ENCODE measurements around the gene CLPTM1L. TPM values are rescaled to one million over a fixed set of nuclear protein-coding genes. Genes with fewer than 3 reads are reported as not detected.

Gene CLPTM1L
- total and polyA plus RNA-seq, 2 experiments from 2014 or later, result 129 to 130 TPM

- no peak for DNase-seq (ENCODE audit: low spot score)
- Histone ChIP-seq H3K79me2 (no peaks in the 10 kb centered on the region), H3K27ac (no peak overlapping the region), H3K4me1 (ENCODE audit: insufficient read depth) (peaks cover 6% of the 10 kb centered on the region), H3K27me3 (no peaks in the 10 kb centered on the region), H3K4me3 (no peak overlapping the region), H2AFZ (no peak overlapping the region), H3K9me3 (ENCODE audit: low read depth) (no peaks in the 10 kb centered on the region), H4K20me1 (ENCODE audit: insufficient read depth, poor library complexity, severe bottlenecking) (no peaks in the 10 kb centered on the region), H3K9me2 (replicated peaks; ENCODE audit: insufficient read depth) (no peaks in the 10 kb centered on the region), H3K36me3 (replicated peaks; ENCODE audit: insufficient read depth, low read depth) (no peaks in the 10 kb centered on the region), H3K4me2 (no peak overlapping the region)
- no peak for TF ChIP-seq CTCF (IDR thresholded peaks at IDR 0.05; ENCODE audit: poor library complexity)
- no peak for TF ChIP-seq EZH2phosphoT487 (IDR thresholded peaks at IDR 0.05; ENCODE audit: low read depth, severe bottlenecking, unreplicated experiment)
- TF ChIP-seq EZH2 (IDR thresholded peaks at IDR 0.05; ENCODE audit: borderline replicate concordance), result no peak
- WGBS (ENCODE audit: low lambda C conversion rate, missing lambda C conversion rate), result 94% methylated on average over 22 of the region's 22 CpGs
Observed at GRCh38 chr5:1325870-1326531, 18.9 kb downstream of the CLPTM1L start.

GRCh38 chr5:1325191-1325741 is 19.6 kb downstream of the CLPTM1L start:
- no peaks in the 10 kb centered on the region for H3K36me3 ChIP-seq (replicated peaks; ENCODE audit: insufficient read depth, low read depth)

GRCh38 chr5:1324719-1325190 is 20.1 kb downstream of the CLPTM1L start:
- Histone ChIP-seq H3K4me2 (no peak overlapping the region), H3K9me3 (ENCODE audit: low read depth) (no peaks in the 10 kb centered on the region), H3K27ac (no peak overlapping the region), H4K20me1 (ENCODE audit: insufficient read depth, poor library complexity, severe bottlenecking) (no peaks in the 10 kb centered on the region), H2AFZ (no peak overlapping the region), H3K9me2 (replicated peaks; ENCODE audit: insufficient read depth) (no peaks in the 10 kb centered on the region), H3K36me3 (replicated peaks; ENCODE audit: insufficient read depth, low read depth) (no peaks in the 10 kb centered on the region), H3K4me1 (ENCODE audit: insufficient read depth) (peaks cover 6% of the 10 kb centered on the region), H3K27me3 (no peaks in the 10 kb centered on the region), H3K79me2 (no peaks in the 10 kb centered on the region), H3K4me3 (no peak overlapping the region)
- WGBS (ENCODE audit: low lambda C conversion rate, missing lambda C conversion rate), result 98% methylated on average over 17 of the region's 17 CpGs
- TF ChIP-seq CTCF (IDR thresholded peaks at IDR 0.05; ENCODE audit: poor library complexity) (no peak), EZH2 (IDR thresholded peaks at IDR 0.05; ENCODE audit: borderline replicate concordance) (no peak), EZH2phosphoT487 (IDR thresholded peaks at IDR 0.05; ENCODE audit: low read depth, severe bottlenecking, unreplicated experiment) (no peak)
- DNase-seq (ENCODE audit: low spot score), result no peak

More at GRCh38 chr5:1325191-1325741, 19.6 kb downstream of the CLPTM1L start:
- Histone ChIP-seq H2AFZ (no peak overlapping the region), H3K79me2 (no peaks in the 10 kb centered on the region), H3K27ac (no peak overlapping the region), H3K4me2 (no peak overlapping the region), H4K20me1 (ENCODE audit: insufficient read depth, poor library complexity, severe bottlenecking) (no peaks in the 10 kb centered on the region), H3K9me2 (replicated peaks; ENCODE audit: insufficient read depth) (no peaks in the 10 kb centered on the region), H3K4me3 (no peak overlapping the region), H3K27me3 (no peaks in the 10 kb centered on the region), H3K4me1 (ENCODE audit: insufficient read depth) (peaks cover 6% of the 10 kb centered on the region), H3K9me3 (ENCODE audit: low read depth) (no peaks in the 10 kb centered on the region)
- TF ChIP-seq CTCF (IDR thresholded peaks at IDR 0.05; ENCODE audit: poor library complexity) (no peak), EZH2phosphoT487 (IDR thresholded peaks at IDR 0.05; ENCODE audit: low read depth, severe bottlenecking, unreplicated experiment) (no peak), EZH2 (IDR thresholded peaks at IDR 0.05; ENCODE audit: borderline replicate concordance) (no peak)
- DNase-seq (ENCODE audit: low spot score), result no peak
- WGBS (ENCODE audit: low lambda C conversion rate, missing lambda C conversion rate), result 92% methylated on average over 17 of the region's 17 CpGs
